ENCODE measurements around the gene RNF5. TPM values are rescaled to one million over a fixed set of nuclear protein-coding genes. Genes with fewer than 3 reads are reported as not detected.
"Not testable (repeated sequence)": the region's sequence is repeated elsewhere in the genome, so short reads cannot be mapped to it uniquely, and the experiment has no call there.

RNF5 gene
- total RNA-seq, 2 experiments from 2014 or later: 58.4 to 58.9 TPM

DNA sequence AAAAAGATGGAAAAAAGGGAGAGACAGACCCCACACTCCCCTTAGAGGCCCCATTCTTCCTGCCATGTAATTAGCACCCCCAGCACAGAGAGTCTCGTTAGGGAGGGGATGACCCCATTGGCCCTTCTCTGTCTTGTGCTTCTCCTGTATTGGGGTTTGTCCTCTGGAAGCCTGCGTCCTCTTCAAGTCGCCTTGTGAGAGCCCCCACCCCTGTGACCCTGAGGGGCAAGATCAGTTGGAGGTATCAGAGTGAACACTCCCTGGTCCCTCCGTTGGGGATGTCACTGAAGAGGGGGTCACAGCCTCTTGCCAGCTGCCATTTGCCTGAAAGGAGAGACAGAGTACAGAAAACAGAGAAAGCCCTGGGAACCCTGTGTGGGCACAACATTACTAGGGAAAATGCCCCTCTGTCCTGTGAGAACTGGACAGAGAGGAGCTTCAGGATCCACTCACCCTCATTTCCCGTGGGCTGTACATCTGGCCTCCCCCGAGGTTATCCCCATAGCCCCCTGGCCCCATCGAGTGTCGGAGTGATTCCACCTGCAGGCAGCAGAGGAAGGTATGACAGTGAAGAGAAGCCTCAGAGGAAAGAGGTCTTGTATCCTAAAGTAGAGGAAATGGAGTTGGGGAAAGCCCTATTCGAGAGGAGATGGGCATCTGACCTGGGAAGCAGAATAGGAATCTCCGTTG lies 8.1 kb downstream of the RNF5 start:
- POLR2A ChIA-PET: not testable (repeated sequence)
- CTCF ChIA-PET: interaction anchor here (1.2 to 1.4 kb wide), 2 partner anchors 9 to 69 kb away, joined by 3 read pairs; no protein-coding TSS in a partner anchor

DNA sequence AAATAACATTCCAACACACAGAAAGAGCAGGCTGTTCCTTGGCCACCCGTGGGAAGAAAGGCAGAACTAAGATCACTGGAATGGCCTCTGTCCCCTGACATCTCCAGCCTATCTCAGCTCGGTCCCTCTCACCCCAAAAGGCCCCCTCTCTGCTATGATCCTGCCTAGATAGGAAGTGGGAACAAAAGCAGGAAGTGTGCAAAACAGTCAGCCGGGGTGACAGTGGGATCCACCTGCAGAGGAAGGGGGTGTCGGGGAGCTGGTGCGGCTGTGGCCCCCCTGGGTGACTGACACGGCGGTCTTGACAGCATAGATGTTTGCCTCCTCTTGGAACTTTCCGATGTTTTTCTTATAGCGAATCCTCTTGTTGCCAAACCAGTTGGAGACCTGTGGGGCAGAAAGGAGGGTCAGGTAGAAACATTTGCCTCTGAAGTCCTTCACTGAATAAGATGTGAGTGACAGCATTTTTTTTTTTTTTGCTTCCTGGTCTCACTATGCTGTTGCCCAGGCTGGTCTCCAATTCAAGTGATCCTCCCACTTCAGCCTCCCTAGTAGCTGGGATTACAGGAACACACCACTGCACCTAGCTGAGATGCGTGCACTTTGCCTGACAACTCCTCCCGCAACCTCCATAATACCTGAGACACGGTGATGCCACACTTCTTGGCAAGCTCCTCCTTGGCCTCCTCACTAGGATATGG lies 9.0 kb downstream of the RNF5 start:
- CTCF ChIA-PET: interaction anchor here (1.2 to 1.4 kb wide), 4 partner anchors 8 to 70 kb away, joined by 3 to 4 read pairs (median 4); partner anchors contain the start of genes AGPAT1 and RNF5
- POLR2A ChIA-PET: no interaction called here

DNA sequence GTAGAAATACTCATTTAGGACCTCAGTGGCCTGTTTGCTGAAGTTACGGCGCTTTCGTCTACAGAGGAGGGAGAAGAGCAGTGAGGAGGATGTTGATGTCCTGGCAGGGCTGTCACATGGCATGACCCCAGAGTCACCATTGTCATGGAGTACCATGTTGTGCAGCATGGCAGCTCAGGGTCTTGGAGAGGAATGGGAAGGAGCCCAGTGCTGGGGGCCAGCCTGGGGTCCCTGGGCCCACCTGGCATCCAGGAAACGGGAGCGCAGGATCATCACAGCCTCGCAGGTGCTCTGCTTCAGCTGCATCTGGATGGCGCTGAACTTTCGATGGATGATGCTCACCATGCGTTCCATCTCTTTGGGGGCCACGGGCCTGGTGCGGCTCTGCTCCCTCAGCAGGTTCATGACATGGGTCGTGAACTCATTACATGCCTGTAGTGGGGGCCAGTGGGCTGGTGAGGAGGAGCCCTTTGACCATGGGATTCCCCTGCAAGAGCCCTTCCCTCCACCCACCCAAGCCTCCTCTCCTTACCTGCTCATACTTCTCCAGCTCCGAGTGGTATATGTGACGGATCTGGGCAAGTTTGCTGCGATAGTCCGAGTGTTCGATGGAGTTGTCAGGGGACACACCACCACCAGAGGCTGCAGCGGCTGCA lies 9.6 kb downstream of the RNF5 start:
- POLR2A ChIA-PET: not testable (repeated sequence)
- CTCF ChIA-PET: interaction anchor here (1.2 to 1.4 kb wide), 4 partner anchors 8 to 70 kb away, joined by 3 to 4 read pairs (median 4); partner anchors contain the start of genes AGPAT1 and RNF5

DNA sequence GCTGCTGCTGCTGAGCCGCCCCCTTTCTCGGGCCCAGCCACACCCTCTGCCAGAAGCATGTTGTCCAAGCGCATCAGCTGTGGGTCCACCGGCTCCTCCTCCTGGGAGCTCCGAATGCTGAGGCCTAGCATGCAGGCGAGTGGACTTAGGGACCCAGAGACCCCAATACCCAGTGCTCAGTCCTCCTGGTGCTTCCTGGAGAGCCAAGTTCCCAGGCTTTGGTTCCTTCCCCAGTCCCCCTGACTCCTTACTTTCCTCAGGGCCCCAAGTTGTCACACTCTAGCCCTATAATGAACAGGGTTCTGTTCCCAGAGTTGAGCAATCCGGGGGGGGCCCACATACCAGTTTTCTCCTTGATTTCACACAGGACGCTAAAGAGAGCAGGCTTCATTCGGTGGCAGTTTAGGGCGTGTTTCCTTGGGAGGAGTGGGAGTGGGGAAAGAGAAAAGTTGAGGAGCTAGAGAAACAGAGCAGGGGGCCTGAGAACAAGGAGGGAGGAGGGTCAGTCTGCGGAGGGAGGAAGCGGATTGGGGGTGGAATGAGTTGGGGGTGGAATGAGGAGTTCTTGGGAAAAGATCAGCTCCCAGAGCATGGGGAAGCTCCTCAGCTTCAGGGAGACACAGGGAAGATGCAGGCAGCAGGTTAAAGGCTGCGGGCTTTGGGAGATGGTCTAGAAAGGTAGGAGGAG lies 10.3 kb downstream of the RNF5 start:
- POLR2A ChIA-PET: interaction anchor here (0.6 to 1.9 kb wide), 2 partner anchors 10 to 524 kb away, joined by 3 to 16 read pairs; no protein-coding TSS in a partner anchor

DNA sequence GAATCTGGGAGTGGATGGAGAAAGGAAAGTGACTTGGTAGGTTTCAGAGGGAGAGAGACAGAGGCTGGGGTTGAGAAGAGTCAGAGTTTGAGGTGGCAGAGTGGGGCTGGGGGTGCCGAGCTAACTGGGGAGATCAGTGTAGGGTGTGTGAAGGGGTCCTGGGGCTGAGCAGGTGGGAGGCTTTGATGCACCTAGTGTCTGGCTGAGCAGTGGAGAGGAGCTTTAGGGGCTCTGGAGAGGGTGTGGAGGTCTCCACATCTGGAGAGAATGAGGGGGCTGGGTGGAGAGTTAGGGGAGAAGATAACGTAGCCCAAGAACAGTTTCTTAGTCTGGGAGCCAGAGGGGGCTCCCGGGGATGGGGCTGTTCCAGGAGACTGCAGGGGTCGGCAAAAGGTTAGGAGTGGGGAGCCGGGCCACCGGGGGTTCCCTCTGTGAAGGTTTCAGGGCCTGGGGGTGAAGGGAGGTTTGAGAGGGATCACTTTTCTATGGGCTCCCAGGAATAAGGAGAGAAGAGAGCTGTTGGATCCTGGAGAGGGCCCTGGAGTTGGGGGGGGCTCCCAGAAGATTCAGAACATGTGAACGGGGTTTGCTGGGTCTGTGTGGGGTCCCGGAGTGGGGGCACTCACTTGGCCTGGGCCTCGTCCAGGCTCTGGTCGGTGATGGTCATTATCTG lies 11.0 kb downstream of the RNF5 start:
- ChIA-PET CTCF (no interaction called here), POLR2A (interaction anchor here (0.6 to 1.9 kb wide), 2 partner anchors 10 to 525 kb away, joined by 3 to 16 read pairs; no protein-coding TSS in a partner anchor)

More for the DNA sequence above, 10.3 kb downstream of the RNF5 start:
- CTCF ChIA-PET: interaction anchor here (1.3 to 1.4 kb wide), 2 partner anchors 10 to 12 kb away, joined by 4 read pairs; partner anchors contain the start of genes AGPAT1 and RNF5

DNA sequence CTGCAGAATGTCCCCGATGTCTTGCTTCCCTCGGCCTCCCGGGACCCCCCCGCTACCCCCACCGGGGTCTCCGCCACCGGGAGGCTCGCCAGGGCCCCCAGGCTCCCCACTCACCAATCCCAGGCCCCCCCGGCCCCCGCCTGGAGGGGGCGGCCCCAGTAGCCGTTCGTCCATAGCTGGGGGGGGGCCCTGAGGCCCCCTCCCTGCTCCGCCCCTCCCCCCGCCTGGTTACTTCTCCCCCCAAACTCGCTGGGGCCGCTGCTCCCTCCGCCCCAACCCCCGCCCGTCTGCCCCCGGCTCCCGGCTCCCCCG lies 11.5 kb downstream of the RNF5 start:
- POLR2A ChIA-PET: interaction anchor here (0.8 to 1.9 kb wide), 2 partner anchors 11 to 61 kb away, joined by 3 to 16 read pairs; partner anchors contain the start of gene ATF6B
- CTCF ChIA-PET: interaction anchor here (1.4 kb wide), 1 partner anchor 71 kb away, joined by 5 read pairs; no protein-coding TSS in a partner anchor

DNA sequence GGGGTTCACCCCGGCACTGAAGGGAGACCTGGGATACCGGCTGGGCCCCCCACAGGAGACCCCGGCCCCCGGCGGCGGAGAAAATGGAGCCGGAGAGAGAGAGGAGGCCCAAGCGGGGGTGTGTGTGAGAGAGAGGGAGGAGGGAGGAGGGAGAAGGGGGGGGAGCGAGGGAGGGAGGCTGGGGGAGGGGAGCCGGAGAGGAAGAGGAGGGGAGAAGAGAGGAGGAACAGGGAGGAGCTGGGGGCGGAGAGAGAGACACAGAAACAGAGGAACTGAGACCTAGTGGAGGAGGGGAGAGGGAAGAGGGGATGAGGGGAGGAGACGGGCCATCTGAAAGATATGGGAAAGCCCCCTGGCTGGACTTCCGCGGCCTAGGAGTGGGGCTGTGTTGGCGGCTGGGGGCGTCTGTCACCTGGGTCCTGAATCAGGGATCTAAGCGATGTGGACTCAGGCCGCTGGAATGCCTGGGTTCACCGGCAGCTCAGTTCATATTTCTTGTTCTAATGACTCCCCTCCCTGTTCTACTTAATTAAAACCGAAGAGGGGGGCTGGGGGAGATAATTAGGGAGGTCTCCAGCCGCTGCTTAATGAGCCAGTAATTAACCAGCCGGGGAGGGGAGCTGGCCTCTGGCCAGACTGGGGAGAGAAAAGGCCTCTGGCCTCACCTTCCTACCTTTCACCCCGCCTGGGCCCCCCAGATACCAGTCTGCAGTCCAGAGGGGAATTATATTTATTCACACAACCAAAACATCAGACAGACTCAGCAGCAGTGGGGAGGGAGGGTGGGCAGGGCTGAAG lies 12.0 kb downstream of the RNF5 start, which contains the start of gene PBX2:
TSS of gene PBX2 (minus strand) at position 149 of the 798 bp plus-strand sequence. CDS start 287 bp downstream, outside the sequence.
- CTCF ChIA-PET: interaction anchor here (1.4 kb wide), 1 partner anchor 72 kb away, joined by 5 read pairs; no protein-coding TSS in a partner anchor
- POLR2A ChIA-PET: interaction anchor here (0.5 to 1.9 kb wide), 3 partner anchors 11 to 292 kb away, joined by 3 to 16 read pairs (median 4); partner anchors contain the start of gene ATF6B

DNA sequence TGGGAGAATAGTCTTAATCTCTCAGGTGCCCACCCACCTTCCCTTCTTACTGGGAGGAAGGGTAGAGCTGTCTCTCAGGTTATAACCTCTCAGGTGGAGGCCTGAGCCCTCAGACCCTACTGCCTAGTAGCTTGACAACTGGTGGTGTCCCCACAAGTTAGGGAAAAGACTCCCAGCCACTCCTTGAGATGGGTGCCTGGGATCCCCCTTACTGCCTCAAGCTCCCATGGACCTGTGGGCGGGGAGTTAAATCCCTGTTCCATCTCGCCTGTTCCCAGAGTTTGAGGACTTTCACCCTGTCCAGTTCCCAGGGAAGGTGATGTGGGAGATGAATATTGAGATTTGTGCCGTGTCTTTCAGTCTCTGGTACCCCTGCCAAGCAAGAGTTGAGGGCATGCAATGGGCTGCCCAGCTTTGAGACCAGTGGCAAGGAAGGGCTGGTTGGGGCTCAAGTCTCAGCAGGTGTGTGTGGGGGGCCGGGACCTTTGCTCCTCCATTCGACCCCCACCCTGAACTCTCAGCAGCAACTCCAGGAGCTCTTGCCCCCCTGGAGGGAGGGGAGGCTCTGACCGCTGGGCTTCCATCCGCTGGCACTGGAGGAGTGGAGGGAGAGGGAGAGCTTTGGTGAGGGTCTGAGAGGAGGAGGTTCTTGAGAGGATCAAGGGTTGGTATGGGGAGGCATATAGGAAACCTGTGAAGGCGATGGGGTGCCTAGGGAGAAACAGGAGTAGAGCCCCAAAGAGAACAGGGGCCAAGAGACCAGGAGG lies 12.9 kb downstream of the RNF5 start:
- POLR2A ChIA-PET: interaction anchor here (0.5 to 0.9 kb wide), 2 partner anchors 8 to 293 kb away, joined by 3 to 4 read pairs; no protein-coding TSS in a partner anchor

DNA sequence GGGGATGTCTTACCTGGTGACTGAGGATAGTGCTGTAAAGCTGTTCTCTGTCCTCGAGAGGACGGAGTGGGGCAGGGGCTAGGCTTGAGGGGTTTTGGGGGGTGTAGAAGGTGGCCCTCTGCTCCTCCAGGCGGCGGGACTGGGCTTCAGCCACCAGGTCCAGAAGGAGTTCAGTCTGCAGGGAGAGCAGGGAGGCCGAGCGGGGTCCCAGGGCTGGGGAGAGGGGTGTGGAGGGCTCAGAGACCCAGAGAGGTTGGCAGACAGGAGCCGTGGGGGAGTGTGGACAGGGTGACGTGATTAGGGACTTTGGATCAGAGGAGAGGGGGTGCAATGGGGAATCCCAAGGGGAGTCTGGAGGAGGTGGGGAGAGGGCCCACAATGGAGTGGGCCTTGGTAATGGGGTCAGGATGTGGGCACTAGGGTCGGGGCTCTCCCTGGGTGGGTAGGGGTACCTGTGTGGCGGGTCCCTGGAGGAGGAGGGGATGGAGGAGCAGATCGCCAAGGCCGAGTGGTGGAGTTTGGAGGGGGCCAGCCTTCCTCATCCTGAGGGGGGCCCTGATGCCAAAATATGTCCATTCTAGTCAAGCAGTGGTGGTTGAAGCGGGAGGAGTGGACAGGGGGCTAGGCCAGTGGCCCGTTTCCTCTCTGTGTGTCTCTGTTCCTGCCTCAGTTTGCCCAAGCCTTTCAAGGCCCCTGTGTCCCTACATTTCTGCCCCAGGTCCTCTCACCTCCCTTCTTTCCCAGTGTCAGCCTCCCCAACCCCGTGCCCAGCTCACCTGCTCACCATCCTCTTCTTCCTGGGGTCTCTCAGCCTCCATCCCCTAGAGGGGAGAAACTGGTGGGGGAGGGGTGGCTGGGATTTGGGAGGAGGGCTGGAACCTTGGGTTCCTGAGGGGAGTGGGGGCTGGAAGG lies 13.7 kb downstream of the RNF5 start:
- ChIA-PET POLR2A (interaction anchor here (0.9 to 1.8 kb wide), 3 partner anchors 9 to 16 kb away, joined by 3 to 7 read pairs (median 4); no protein-coding TSS in a partner anchor), CTCF (interaction anchor here (0.5 to 1.9 kb wide), 3 partner anchors 13 to 71 kb away, joined by 3 to 7 read pairs (median 7); partner anchors contain the start of gene RNF5)

More for the DNA sequence above, 12.9 kb downstream of the RNF5 start:
- CTCF ChIA-PET: interaction anchor here (1.4 kb wide), 1 partner anchor 73 kb away, joined by 5 read pairs; no protein-coding TSS in a partner anchor

DNA sequence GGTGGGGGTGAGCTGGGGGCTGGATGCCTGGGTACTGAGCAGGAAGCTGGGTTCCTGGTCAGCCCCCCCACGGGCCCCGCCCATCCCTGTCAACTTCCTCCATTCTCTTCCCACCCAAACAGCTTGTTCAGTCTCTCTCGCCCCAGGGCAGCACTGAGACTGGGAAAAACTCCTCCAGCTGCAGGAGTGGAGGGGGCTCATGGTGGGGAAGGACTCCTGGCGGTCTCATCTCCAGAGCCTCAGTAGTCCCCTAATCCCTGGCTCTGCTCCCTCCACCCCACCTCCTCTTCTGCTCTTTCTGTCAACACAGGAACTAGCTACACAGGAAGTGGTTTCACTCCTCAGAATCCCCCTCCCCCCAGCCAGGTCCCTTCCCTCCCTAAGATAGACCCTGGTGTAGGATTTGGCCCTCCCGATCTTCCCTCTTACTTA lies 14.4 kb downstream of the RNF5 start, which contains the start of gene GPSM3:
TSS of gene GPSM3 (minus strand) at position 36 of the 432 bp plus-strand sequence. CDS start 130 bp downstream, outside the sequence.
- POLR2A ChIA-PET: interaction anchor here (1.3 to 1.8 kb wide), 2 partner anchors 14 to 16 kb away, joined by 4 to 7 read pairs; no protein-coding TSS in a partner anchor
- CTCF ChIA-PET: interaction anchor here (1.3 to 1.9 kb wide), 2 partner anchors 14 to 72 kb away, joined by 3 to 7 read pairs; partner anchors contain the start of gene RNF5

DNA sequence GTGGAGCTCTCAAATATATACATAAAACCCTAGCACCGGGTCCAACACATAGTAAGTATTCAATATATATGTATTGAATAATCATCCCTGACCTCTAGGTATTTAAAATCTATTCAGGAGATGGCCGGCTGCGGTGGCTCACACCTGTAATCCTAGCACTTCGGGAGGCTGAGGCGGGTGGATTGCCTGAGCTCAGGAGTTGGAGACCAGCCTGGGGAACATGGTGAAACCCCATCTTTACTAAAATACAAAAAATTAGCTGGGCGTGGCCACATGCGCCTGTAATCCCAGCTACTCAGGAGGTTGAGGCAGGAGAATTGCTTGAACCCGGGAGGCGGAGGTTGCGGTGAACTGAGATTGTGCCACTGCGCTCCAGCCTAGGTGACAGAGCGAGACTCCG lies 14.9 kb downstream of the RNF5 start:
- ChIA-PET CTCF (interaction anchor here (1.3 to 1.9 kb wide), 2 partner anchors 14 to 72 kb away, joined by 3 to 7 read pairs; partner anchors contain the start of gene RNF5), POLR2A (interaction anchor here (1.3 to 1.8 kb wide), 2 partner anchors 14 to 17 kb away, joined by 4 to 7 read pairs; no protein-coding TSS in a partner anchor)

DNA sequence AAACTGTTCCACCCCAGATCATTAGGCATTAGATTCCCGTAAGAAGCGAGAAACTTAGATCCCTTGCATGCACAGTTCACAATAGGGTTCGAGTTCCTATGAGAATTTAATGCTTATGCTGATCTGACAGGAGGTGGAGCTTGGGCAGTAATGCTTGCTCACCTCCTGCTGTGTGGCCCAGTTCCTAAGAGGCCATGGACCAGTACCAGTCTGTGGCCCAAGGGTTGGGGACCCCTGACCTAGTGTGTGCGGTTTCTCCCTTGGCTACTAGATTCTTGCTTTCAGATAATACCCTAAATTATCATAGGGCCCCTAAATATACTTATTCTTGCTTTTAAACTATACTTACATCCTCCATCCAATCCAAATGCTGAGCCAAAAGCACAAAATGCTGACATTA lies 16.2 kb downstream of the RNF5 start:
- POLR2A ChIA-PET: no interaction called here

DNA sequence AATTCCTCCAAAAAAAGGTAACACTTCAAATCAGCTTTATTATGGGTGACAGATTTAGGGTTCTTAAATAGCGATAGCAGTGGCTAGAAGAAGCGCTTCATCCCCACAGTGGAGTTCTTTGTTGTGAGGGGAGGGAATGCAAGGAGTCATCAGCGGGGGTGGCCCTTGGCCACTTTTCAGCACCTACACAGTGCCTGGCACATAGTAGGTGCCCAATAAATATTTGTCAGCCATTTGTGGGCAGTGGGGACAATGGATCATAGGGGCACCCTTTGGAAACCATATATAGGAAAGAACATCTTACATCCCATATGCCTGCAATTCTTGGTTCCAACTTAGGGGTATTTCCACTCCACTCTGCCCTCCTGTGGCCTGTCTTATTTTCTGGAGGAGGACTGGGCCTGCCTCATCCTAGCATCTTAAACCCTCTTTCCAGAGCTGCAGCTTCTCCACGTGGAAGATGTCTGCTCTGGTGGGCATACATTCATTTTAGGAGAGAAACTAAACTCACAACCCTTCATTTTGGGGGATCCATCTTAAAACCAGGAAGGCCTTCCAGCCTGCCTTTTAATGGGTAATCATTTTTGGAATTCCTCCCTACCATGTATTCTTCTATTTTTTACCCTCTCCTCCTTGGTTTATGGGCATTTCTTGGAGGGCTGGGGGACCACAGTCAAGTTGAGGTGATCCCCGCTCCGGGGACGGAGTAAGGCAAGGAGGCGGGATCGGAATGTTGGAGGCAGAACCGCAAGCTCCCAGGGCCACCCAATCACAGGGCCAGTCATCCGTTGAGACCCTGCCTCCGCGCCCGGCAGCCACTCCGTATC lies 16.8 kb downstream of the RNF5 start:
- POLR2A ChIA-PET: interaction anchor here (1.0 to 1.4 kb wide), 3 partner anchors 16 to 647 kb away, joined by 3 to 11 read pairs (median 6); partner anchors contain the start of gene ATF6B
- CTCF ChIA-PET: interaction anchor here (0.5 to 1.7 kb wide), 8 partner anchors 8 to 68 kb away, joined by 3 to 6 read pairs (median 4); partner anchors contain the start of genes AGPAT1 and ATF6B

More for the DNA sequence above, 16.2 kb downstream of the RNF5 start:
- CTCF ChIA-PET: interaction anchor here (1.7 kb wide), 1 partner anchor 12 kb away, joined by 5 read pairs; no protein-coding TSS in a partner anchor

DNA sequence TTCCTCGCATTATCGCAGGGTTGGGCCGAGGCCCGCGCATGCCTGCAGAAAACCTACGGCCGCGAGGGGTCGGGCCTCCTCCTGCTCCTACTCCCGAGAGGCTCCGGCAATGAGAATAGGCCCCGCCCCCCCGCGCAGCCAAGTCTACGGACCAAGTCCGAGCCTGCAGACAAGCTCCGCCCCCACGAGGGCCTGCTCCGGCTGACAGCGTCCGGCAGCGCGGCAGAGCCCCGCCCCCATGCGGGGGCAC lies 17.4 kb downstream of the RNF5 start:
- CTCF ChIA-PET: interaction anchor here (0.5 to 1.7 kb wide), 8 partner anchors 9 to 68 kb away, joined by 3 to 6 read pairs (median 4); partner anchors contain the start of genes AGPAT1 and ATF6B
- POLR2A ChIA-PET: interaction anchor here (1.0 to 1.4 kb wide), 3 partner anchors 16 to 646 kb away, joined by 3 to 11 read pairs (median 6); partner anchors contain the start of gene ATF6B

All from activated CD8-positive, alpha-beta memory T cell treated with anti-CD3 and anti-CD28 coated beads for 36 hours (primary cell).